HUDEP-2 (cell line): ENCODE results near the gene VPS37B.

Experiments
- DNase-seq, 76 experiments: peaks; one replicate each; lab custom pipeline; 2025; ENCODE audit not compliant: unreplicated experiment in 76 of 76; lab: John Stamatoyannopoulos, UW

Gene VPS37B

GRCh38 chr12:122842505-122843405 is 53.2 kb downstream of the VPS37B start:
- DNase-seq: peak in 1 of 76 experiments; percentile 21

- DNase-seq: no peak
Observed at GRCh38 chr12:122841544-122842321, 54.2 kb downstream of the VPS37B start.

- no peak for DNase-seq
Observed at GRCh38 chr12:122840580-122841513, 55.1 kb downstream of the VPS37B start.

- no peak for DNase-seq
Observed at GRCh38 chr12:122839907-122840554, 55.9 kb downstream of the VPS37B start.

GRCh38 chr12:122838841-122839240 is 57.1 kb downstream of the VPS37B start:
- DNase-seq: no peak

GRCh38 chr12:122837306-122838265 is 58.3 kb downstream of the VPS37B start:
- DNase-seq: no peak

- peak in 1 of 76 experiments; percentile 25 for DNase-seq
Observed at GRCh38 chr12:122836027-122836921, 59.6 kb downstream of the VPS37B start.

- DNase-seq: no peak
Observed at GRCh38 chr12:122835750-122836026, 60.2 kb downstream of the VPS37B start.

GRCh38 chr12:122834921-122835749 is 60.8 kb downstream of the VPS37B start, which contains the start of gene HIP1R:
TSS of gene HIP1R (plus strand) at chr12:122835457. CDS start at chr12:122835551, 94 bp downstream.
- peak in 31 of 76 experiments; percentile 8 to 50 (median 21) for DNase-seq

- DNase-seq: peak in 4 of 76 experiments; percentile 11 to 19 (median 12)
Observed at GRCh38 chr12:122834104-122834920, 61.6 kb downstream of the VPS37B start.

- peak in 10 of 76 experiments; percentile 7 to 45 (median 12) for DNase-seq
Observed at GRCh38 chr12:122830517-122831214, 65.3 kb downstream of the VPS37B start.

- no peak for DNase-seq
Observed at GRCh38 chr12:122827258-122827657, 68.7 kb downstream of the VPS37B start.

- no peak for DNase-seq
Observed at GRCh38 chr12:122825773-122826724, 69.9 kb downstream of the VPS37B start.

- DNase-seq: no peak
Observed at GRCh38 chr12:122823429-122823828, 72.5 kb downstream of the VPS37B start.
